ENCODE data around the gene NBEA.

The NBEA gene

DNA sequence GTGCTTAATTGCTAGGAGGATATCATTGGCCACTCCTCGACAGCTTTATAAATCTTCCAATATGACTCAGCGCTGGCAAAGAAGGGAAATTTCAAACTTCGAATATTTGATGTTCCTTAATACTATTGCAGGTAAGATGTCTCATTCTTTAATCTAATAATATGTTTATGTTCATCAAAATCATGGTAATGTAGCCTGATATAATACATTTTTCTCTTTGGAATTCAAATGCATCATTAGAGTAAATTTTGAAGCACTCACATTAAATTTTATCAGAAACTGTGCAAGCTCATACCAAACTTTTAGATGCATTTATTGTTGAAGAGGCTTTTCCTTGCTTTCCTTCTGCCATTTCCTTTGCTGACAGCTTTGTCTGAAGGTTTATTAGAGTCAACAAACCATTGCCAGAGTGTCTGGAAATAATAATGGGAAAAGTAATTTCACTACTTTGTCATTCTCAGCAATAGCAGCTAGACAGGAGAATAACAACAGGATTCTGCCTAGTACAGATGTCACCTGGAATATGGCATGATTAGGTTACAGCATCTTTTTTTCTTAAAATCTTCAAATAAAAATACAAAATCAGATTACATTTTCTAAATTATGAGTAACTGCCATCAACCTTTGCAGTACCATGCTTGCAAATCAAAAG is 613.0 kb downstream of the NBEA start:
- no peaks in the 10 kb centered on the region for H3K27me3 ChIP-seq (ENCODE audit: control insufficient read depth in 5 of 5, insufficient read depth in 4 of 5, low read length in 5 of 5)
- H3K4me1 ChIP-seq (ENCODE audit: control insufficient read depth in 5 of 5, insufficient read depth in 5 of 5, low read length in 5 of 5): no peaks in the 10 kb centered on the region
- no peak overlapping the region for H3K9ac ChIP-seq (ENCODE audit: low read length in 5 of 5)
- H3K27ac ChIP-seq (ENCODE audit: low read depth, low read length): no peak overlapping the region
- no peaks in the 10 kb centered on the region for H3K9me3 ChIP-seq (ENCODE audit: control insufficient read depth in 5 of 5, low read length in 5 of 5)
- no peaks in the 10 kb centered on the region for H3K36me3 ChIP-seq (ENCODE audit: control insufficient read depth in 5 of 5, insufficient read depth in 5 of 5, low read length in 5 of 5)
- H3K4me3 ChIP-seq (ENCODE audit: low read depth in 1 of 5, low read length in 5 of 5): no peak overlapping the region

DNA sequence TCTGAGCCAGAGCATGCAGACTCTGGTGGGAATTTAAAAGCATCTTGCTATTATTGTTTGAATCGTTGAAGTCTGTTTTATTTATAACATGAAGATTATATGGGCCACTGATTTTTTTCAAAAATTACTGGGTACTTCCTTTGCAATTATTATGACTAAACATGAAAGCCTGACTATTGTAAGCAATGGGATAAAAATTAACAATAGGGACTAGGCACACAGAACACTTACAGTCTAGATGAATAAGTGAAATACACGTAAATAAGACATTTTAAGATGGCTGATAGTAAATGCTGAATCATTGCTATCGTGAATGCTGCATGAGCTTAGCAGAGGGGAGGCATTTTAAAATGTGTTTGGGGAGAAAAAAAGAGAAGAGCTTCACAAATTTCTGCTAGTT is 615.4 kb downstream of the NBEA start:
- H3K27ac ChIP-seq (ENCODE audit: low read depth, low read length): no peak overlapping the region
- H3K4me1 ChIP-seq (ENCODE audit: control insufficient read depth in 5 of 5, insufficient read depth in 5 of 5, low read length in 5 of 5): no peaks in the 10 kb centered on the region
- H3K9ac ChIP-seq (ENCODE audit: low read length in 5 of 5): no peak overlapping the region
- no peaks in the 10 kb centered on the region for H3K27me3 ChIP-seq (ENCODE audit: control insufficient read depth in 5 of 5, insufficient read depth in 4 of 5, low read length in 5 of 5)
- H3K4me3 ChIP-seq (ENCODE audit: low read depth in 1 of 5, low read length in 5 of 5): no peak overlapping the region
- H3K9me3 ChIP-seq (ENCODE audit: control insufficient read depth in 5 of 5, low read length in 5 of 5): no peaks in the 10 kb centered on the region
- no peaks in the 10 kb centered on the region for H3K36me3 ChIP-seq (ENCODE audit: control insufficient read depth in 5 of 5, insufficient read depth in 5 of 5, low read length in 5 of 5)

DNA sequence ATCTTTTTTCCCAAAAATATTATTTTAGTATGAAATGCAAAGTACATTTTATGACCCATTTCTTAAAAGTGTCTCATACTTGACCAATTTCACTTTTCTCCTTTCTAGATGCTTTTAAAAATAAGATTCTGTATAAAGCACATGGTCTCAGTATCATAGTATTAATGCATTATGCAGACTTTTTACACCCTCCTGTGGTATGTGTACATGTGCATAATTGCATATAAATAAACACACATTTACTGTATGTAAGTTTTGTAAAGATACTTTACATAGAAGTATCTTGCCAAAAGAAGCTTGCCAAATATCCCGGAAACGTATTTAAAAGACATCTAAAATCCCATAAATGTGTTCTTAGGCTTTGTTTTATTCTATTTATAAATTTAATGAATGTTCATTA is 619.5 kb downstream of the NBEA start:
- no peaks in the 10 kb centered on the region for H3K27me3 ChIP-seq (ENCODE audit: control insufficient read depth in 5 of 5, insufficient read depth in 4 of 5, low read length in 5 of 5)
- no peak overlapping the region for H3K9ac ChIP-seq (ENCODE audit: low read length in 5 of 5)
- no peaks in the 10 kb centered on the region for H3K4me1 ChIP-seq (ENCODE audit: control insufficient read depth in 5 of 5, insufficient read depth in 5 of 5, low read length in 5 of 5)
- no peaks in the 10 kb centered on the region for H3K36me3 ChIP-seq (ENCODE audit: control insufficient read depth in 5 of 5, insufficient read depth in 5 of 5, low read length in 5 of 5)
- no peaks in the 10 kb centered on the region for H3K9me3 ChIP-seq (ENCODE audit: control insufficient read depth in 5 of 5, low read length in 5 of 5)
- H3K27ac ChIP-seq (ENCODE audit: low read depth, low read length): no peak overlapping the region
- no peak overlapping the region for H3K4me3 ChIP-seq (ENCODE audit: low read depth in 1 of 5, low read length in 5 of 5)

DNA sequence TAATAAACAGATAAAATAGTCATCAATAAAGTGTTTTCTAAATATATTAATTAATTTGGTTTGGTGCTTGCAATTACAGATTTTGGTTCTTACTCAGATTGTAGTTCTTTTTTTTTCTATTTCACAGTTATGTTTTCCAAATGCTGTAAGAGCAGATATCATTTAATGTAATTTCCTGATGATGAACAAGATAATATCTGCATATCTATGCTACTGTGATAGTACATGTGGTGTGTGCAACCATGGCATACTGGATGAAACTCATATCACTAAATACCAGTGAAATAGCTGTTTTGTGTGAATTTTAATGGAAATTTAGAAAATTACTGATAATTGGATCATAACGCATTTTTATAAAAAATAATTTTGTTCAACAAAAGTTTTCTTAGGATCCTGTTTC is 623.2 kb downstream of the NBEA start:
- Histone ChIP-seq H3K27me3 (ENCODE audit: control insufficient read depth in 5 of 5, insufficient read depth in 4 of 5, low read length in 5 of 5) (no peaks in the 10 kb centered on the region), H3K4me3 (ENCODE audit: low read depth in 1 of 5, low read length in 5 of 5) (no peak overlapping the region), H3K9ac (ENCODE audit: low read length in 5 of 5) (no peak overlapping the region), H3K27ac (ENCODE audit: low read depth, low read length) (no peak overlapping the region), H3K9me3 (ENCODE audit: control insufficient read depth in 5 of 5, low read length in 5 of 5) (no peaks in the 10 kb centered on the region), H3K4me1 (ENCODE audit: control insufficient read depth in 5 of 5, insufficient read depth in 5 of 5, low read length in 5 of 5) (no peaks in the 10 kb centered on the region), H3K36me3 (ENCODE audit: control insufficient read depth in 5 of 5, insufficient read depth in 5 of 5, low read length in 5 of 5) (no peaks in the 10 kb centered on the region)

DNA sequence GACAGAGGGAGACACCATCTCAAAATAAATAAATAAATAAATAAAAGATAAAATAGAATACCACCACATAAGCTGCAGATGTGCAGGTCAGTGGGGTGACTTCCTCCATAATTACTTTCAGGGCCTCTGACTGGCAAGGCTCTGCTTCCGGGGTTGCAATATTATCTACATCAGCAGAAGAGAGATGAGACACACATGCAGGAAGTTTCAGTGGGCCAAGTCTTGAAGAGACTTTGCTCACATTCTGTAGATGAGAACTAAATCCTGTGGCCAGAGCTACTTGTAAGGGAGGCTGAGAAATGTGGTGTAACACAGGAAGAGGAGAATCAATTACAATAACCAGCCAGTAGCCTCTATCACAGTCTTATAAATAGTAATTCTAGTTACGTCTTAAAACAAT is 624.3 kb downstream of the NBEA start:
- H3K4me1 ChIP-seq (ENCODE audit: control insufficient read depth in 5 of 5, insufficient read depth in 5 of 5, low read length in 5 of 5): no peaks in the 10 kb centered on the region

DNA sequence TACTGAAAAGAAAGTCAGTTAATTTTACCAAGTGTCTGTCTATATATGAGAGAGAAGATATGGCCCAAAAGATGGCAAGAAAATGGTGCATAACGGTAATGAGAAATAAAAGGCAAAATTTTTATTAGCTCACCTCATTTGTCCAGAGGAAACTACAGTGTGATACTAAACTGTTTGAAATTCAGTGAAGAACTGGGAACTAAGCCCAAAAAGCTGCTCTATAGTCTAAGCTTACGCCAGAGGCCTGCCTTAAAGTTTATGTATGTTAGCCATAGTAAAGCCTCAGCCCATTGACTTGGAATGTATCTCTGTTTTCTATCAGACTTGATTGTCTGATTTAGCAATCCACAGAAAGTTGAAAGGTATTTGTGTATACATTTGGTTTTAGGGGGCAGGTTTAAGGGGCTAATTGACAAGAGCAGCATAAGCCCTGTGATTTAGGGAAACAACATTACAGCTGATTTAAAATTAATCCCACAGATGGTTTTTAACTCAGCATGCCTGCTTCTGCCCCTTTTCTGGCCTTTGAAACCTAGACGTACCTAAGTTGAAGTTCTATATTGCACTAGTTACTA is 625.4 kb downstream of the NBEA start:
- H3K27ac ChIP-seq (ENCODE audit: low read depth, low read length): no peak overlapping the region
- H3K4me1 ChIP-seq (ENCODE audit: control insufficient read depth in 5 of 5, insufficient read depth in 5 of 5, low read length in 5 of 5): no peaks in the 10 kb centered on the region
- H3K9me3 ChIP-seq (ENCODE audit: control insufficient read depth in 5 of 5, low read length in 5 of 5): no peaks in the 10 kb centered on the region
- no peaks in the 10 kb centered on the region for H3K27me3 ChIP-seq (ENCODE audit: control insufficient read depth in 5 of 5, insufficient read depth in 4 of 5, low read length in 5 of 5)
- no peak overlapping the region for H3K4me3 ChIP-seq (ENCODE audit: low read depth in 1 of 5, low read length in 5 of 5)
- H3K9ac ChIP-seq (ENCODE audit: low read length in 5 of 5): no peak overlapping the region
- no peaks in the 10 kb centered on the region for H3K36me3 ChIP-seq (ENCODE audit: control insufficient read depth in 5 of 5, insufficient read depth in 5 of 5, low read length in 5 of 5)

More for the DNA sequence above, 624.3 kb downstream of the NBEA start:
- Histone ChIP-seq H3K9ac (ENCODE audit: low read length in 5 of 5) (no peak overlapping the region), H3K27ac (ENCODE audit: low read depth, low read length) (no peak overlapping the region), H3K9me3 (ENCODE audit: control insufficient read depth in 5 of 5, low read length in 5 of 5) (no peaks in the 10 kb centered on the region), H3K36me3 (ENCODE audit: control insufficient read depth in 5 of 5, insufficient read depth in 5 of 5, low read length in 5 of 5) (no peaks in the 10 kb centered on the region), H3K4me3 (ENCODE audit: low read depth in 1 of 5, low read length in 5 of 5) (no peak overlapping the region), H3K27me3 (ENCODE audit: control insufficient read depth in 5 of 5, insufficient read depth in 4 of 5, low read length in 5 of 5) (no peaks in the 10 kb centered on the region)

DNA sequence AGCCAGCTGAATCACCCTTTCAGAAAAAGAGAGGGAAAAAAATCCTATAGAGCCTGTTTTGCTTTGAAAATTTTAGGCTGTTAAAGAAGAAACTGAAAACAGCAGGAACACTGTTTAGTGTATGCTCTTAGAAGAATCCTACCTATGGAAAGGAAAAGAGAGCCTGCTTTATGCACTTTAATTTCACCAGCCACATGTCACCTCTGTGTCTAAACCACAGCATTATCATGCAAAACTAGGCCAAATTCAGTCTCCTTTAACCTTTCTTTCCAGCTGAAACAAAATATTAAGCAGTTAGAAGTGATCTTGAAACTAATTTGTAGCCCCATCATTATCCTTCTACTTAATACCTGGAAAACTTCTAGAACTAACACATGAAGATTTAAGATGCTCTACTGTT is 631.6 kb downstream of the NBEA start:
- no peak overlapping the region for H3K4me3 ChIP-seq (ENCODE audit: low read depth in 1 of 5, low read length in 5 of 5)
- H3K9ac ChIP-seq (ENCODE audit: low read length in 5 of 5): no peak overlapping the region
- peaks cover 0 to 3% (median 0%) of the 10 kb centered on the region in 5 donors for H3K36me3 ChIP-seq (ENCODE audit: control insufficient read depth in 5 of 5, insufficient read depth in 5 of 5, low read length in 5 of 5)
- no peak overlapping the region for H3K27ac ChIP-seq (ENCODE audit: low read depth, low read length)
- H3K27me3 ChIP-seq (ENCODE audit: control insufficient read depth in 5 of 5, insufficient read depth in 4 of 5, low read length in 5 of 5): no peaks in the 10 kb centered on the region
- H3K4me1 ChIP-seq (ENCODE audit: control insufficient read depth in 5 of 5, insufficient read depth in 5 of 5, low read length in 5 of 5): no peaks in the 10 kb centered on the region
- no peaks in the 10 kb centered on the region for H3K9me3 ChIP-seq (ENCODE audit: control insufficient read depth in 5 of 5, low read length in 5 of 5)

DNA sequence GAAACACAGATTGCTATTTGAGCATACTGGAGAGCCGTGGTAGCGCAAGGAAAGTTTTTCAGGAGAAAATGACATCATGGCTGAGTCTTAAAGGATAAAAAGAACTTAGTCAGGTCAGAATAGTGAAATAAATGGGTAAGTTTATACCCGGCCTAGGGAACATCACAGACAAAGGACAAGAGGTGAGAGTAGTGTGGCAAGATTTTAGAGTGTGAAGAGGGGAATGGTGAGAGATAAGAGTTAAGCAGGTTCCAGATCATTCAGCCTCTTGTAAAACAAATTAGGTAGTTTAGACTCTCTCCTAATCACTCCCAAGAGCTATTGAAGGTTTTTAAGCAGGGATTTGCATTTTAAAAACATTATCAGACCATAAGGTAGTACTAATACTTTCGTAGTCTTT is 650.4 kb downstream of the NBEA start:
- no peaks in the 10 kb centered on the region for H3K9me3 ChIP-seq (ENCODE audit: control insufficient read depth in 5 of 5, low read length in 5 of 5)
- no peaks in the 10 kb centered on the region for H3K36me3 ChIP-seq (ENCODE audit: control insufficient read depth in 5 of 5, insufficient read depth in 5 of 5, low read length in 5 of 5)
- no peak overlapping the region for H3K27ac ChIP-seq (ENCODE audit: low read depth, low read length)
- H3K4me3 ChIP-seq (ENCODE audit: low read depth in 1 of 5, low read length in 5 of 5): no peak overlapping the region
- no peaks in the 10 kb centered on the region for H3K4me1 ChIP-seq (ENCODE audit: control insufficient read depth in 5 of 5, insufficient read depth in 5 of 5, low read length in 5 of 5)
- H3K27me3 ChIP-seq (ENCODE audit: control insufficient read depth in 5 of 5, insufficient read depth in 4 of 5, low read length in 5 of 5): no peaks in the 10 kb centered on the region
- no peak overlapping the region for H3K9ac ChIP-seq (ENCODE audit: low read length in 5 of 5)

DNA sequence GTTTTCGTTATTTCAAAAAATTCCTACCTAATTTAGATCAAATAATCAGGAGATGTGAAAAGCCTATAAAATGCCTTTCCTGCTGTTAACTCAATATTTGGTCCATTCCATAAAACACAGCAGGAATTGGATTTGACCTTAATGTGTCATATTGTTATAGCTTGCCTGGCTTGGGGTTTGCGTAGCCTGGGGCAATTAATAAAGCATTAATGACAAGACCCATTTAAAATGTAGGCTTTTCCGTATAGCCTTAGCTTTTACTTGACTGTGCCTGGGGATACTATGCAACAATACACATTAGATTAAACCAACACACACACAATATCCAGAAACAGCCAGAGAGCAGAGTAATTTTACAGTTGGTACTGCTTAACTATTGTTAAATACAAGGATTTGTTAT is 651.6 kb downstream of the NBEA start:
- Histone ChIP-seq H3K27ac (ENCODE audit: low read depth, low read length) (no peak overlapping the region), H3K9me3 (ENCODE audit: control insufficient read depth in 5 of 5, low read length in 5 of 5) (no peaks in the 10 kb centered on the region), H3K9ac (ENCODE audit: low read length in 5 of 5) (no peak overlapping the region), H3K36me3 (ENCODE audit: control insufficient read depth in 5 of 5, insufficient read depth in 5 of 5, low read length in 5 of 5) (no peaks in the 10 kb centered on the region), H3K4me3 (ENCODE audit: low read depth in 1 of 5, low read length in 5 of 5) (no peak overlapping the region), H3K4me1 (ENCODE audit: control insufficient read depth in 5 of 5, insufficient read depth in 5 of 5, low read length in 5 of 5) (no peaks in the 10 kb centered on the region), H3K27me3 (ENCODE audit: control insufficient read depth in 5 of 5, insufficient read depth in 4 of 5, low read length in 5 of 5) (no peaks in the 10 kb centered on the region)

DNA sequence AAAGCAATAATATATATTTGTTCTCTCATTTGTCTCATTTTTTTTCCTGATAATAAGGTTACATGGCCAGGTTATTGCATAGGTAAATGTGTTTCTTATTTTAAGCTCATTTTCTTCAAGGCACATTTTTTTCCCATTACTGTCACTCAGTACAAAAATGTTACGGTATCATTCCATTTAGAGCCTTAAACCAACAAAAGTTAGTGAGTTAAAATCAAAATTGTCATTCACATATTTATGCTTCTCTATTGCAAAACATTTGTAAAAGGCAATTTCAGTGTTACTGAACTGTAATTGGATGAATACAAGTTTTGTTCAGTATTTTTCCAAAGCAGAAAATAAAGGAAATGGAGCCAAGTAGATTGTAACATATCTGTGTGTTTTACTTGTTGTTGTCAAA is 652.0 kb downstream of the NBEA start:
- Histone ChIP-seq H3K4me3 (ENCODE audit: low read depth in 1 of 5, low read length in 5 of 5) (no peak overlapping the region), H3K9ac (ENCODE audit: low read length in 5 of 5) (no peak overlapping the region), H3K27me3 (ENCODE audit: control insufficient read depth in 5 of 5, insufficient read depth in 4 of 5, low read length in 5 of 5) (no peaks in the 10 kb centered on the region), H3K4me1 (ENCODE audit: control insufficient read depth in 5 of 5, insufficient read depth in 5 of 5, low read length in 5 of 5) (no peaks in the 10 kb centered on the region), H3K36me3 (ENCODE audit: control insufficient read depth in 5 of 5, insufficient read depth in 5 of 5, low read length in 5 of 5) (no peaks in the 10 kb centered on the region), H3K27ac (ENCODE audit: low read depth, low read length) (no peak overlapping the region), H3K9me3 (ENCODE audit: control insufficient read depth in 5 of 5, low read length in 5 of 5) (no peaks in the 10 kb centered on the region)

Data from subcutaneous abdominal adipose tissue (tissue), 5 donors.